Raji (cell line): ENCODE results near the gene USP12.

ENCODE experiments used
- POLR2A ChIP-seq: IDR thresholded peaks from 2 replicates; pipeline ENCODE4 v1.6.1; 2011; ENCODE audit warnings: low read depth, low read length, control low read depth; ENCODE audit not compliant: insufficient read depth

USP12 gene

GRCh38 chr13:27171244-27171826 lies at the start of gene USP12:
Gene USP12, minus strand, starts transcription at chr13:27171811. Its CDS starts 172 bp downstream, at chr13:27171639.
- peak; percentile 65 for TF ChIP-seq POLR2A

GRCh38 chr13:27219611-27220010 lies 48.0 kb upstream of the USP12 start:
- no peak for TF ChIP-seq POLR2A

GRCh38 chr13:27211771-27212364 lies 40.3 kb upstream of the USP12 start:
- no peak for TF ChIP-seq POLR2A

GRCh38 chr13:27211271-27211670 lies 39.7 kb upstream of the USP12 start:
- no peak for TF ChIP-seq POLR2A

- no peak for TF ChIP-seq POLR2A
Measured at GRCh38 chr13:27208514-27208913, 36.9 kb upstream of the USP12 start.

- TF ChIP-seq POLR2A, result no peak
Measured at GRCh38 chr13:27203854-27204253, 32.2 kb upstream of the USP12 start.

GRCh38 chr13:27203186-27203585 lies 31.6 kb upstream of the USP12 start:
- no peak for TF ChIP-seq POLR2A

GRCh38 chr13:27201661-27202060 lies 30.1 kb upstream of the USP12 start:
- TF ChIP-seq POLR2A, result no peak

GRCh38 chr13:27200413-27201070 lies 28.9 kb upstream of the USP12 start:
- TF ChIP-seq POLR2A, result no peak

GRCh38 chr13:27199696-27200095 lies 28.1 kb upstream of the USP12 start:
- no peak for TF ChIP-seq POLR2A

GRCh38 chr13:27199211-27199610 lies 27.6 kb upstream of the USP12 start:
- no peak for TF ChIP-seq POLR2A

GRCh38 chr13:27194895-27195764 lies 23.5 kb upstream of the USP12 start:
- no peak for TF ChIP-seq POLR2A

GRCh38 chr13:27194209-27194608 lies 22.6 kb upstream of the USP12 start:
- TF ChIP-seq POLR2A, result no peak

GRCh38 chr13:27193496-27193895 lies 21.9 kb upstream of the USP12 start:
- no peak for TF ChIP-seq POLR2A

GRCh38 chr13:27192973-27193372 lies 21.4 kb upstream of the USP12 start:
- TF ChIP-seq POLR2A, result no peak
